HG02884 (cell line): ENCODE measurements around the gene NOL9.
"Not testable (repeated sequence)": the region's sequence is repeated elsewhere in the genome, so short reads cannot be mapped to it uniquely, and the experiment has no call there.

ENCODE experiments used
- ATAC-seq: cut with Tn5 transposase; IDR thresholded peaks from one replicate; pipeline ENCODE4 v1.9.1; 2021; ENCODE audit warnings: mild to moderate bottlenecking, moderate library complexity; ENCODE audit not compliant: unreplicated experiment

The NOL9 gene

GRCh38 chr1:6574818-6575217, 20.5 kb upstream of the NOL9 start:
- no peak for ATAC-seq

- ATAC-seq = no peak
Measured at GRCh38 chr1:6574025-6574620, 19.8 kb upstream of the NOL9 start.

GRCh38 chr1:6572653-6573383, 18.5 kb upstream of the NOL9 start:
- ATAC-seq = no peak

GRCh38 chr1:6570987-6571386, 16.7 kb upstream of the NOL9 start:
- no peak for ATAC-seq

- no peak for ATAC-seq
Measured at GRCh38 chr1:6570100-6570499, 15.8 kb upstream of the NOL9 start.

- ATAC-seq = no peak
Measured at GRCh38 chr1:6569033-6569432, 14.7 kb upstream of the NOL9 start.

- no peak for ATAC-seq
Measured at GRCh38 chr1:6560267-6560666, 6.0 kb upstream of the NOL9 start.

- not testable (repeated sequence) for ATAC-seq
Measured at GRCh38 chr1:6559161-6559560, 4.8 kb upstream of the NOL9 start.

- ATAC-seq = no peak
Measured at GRCh38 chr1:6557597-6557996, 3.3 kb upstream of the NOL9 start.

GRCh38 chr1:6554907-6555778, 830 bp upstream of the NOL9 start, which contains the start of gene TAS1R1:
TSS of gene TAS1R1 (plus strand) at chr1:6555307. CDS start at chr1:6555374, 67 bp downstream.
- ATAC-seq = no peak

GRCh38 chr1:6547301-6547700, 7.0 kb downstream of the NOL9 start:
- no peak for ATAC-seq

- ATAC-seq = no peak
Measured at GRCh38 chr1:6546326-6546725, 8.0 kb downstream of the NOL9 start.

GRCh38 chr1:6545276-6546112, 8.8 kb downstream of the NOL9 start:
- no peak for ATAC-seq

GRCh38 chr1:6544831-6545230, 9.5 kb downstream of the NOL9 start:
- ATAC-seq = no peak

GRCh38 chr1:6538956-6539355, 15.4 kb downstream of the NOL9 start:
- no peak for ATAC-seq

- no peak for ATAC-seq
Measured at GRCh38 chr1:6536291-6536690, 18.0 kb downstream of the NOL9 start.

GRCh38 chr1:6535214-6535613, 19.1 kb downstream of the NOL9 start:
- no peak for ATAC-seq

GRCh38 chr1:6534248-6534822, 20.0 kb downstream of the NOL9 start:
- no peak for ATAC-seq

GRCh38 chr1:6531996-6532395, 22.3 kb downstream of the NOL9 start:
- ATAC-seq = no peak

GRCh38 chr1:6530504-6531160, 23.7 kb downstream of the NOL9 start:
- no peak for ATAC-seq
